Activated naive CD8-positive, alpha-beta T cell treated with anti-CD3 and anti-CD28 coated beads, Interleukin-2, amount 50 U/mL, for 16 hours (primary cell): ENCODE results near the gene LYRM2.

Experiments used
- DNase-seq: peaks from one replicate; pipeline ENCODE4 v3.0.0-alpha.2; 2020; ENCODE audit warnings: low read depth, low spot score

LYRM2 gene

GRCh38 chr6:89596056-89596455, 42.5 kb downstream of the LYRM2 start:
- DNase-seq, result no peak

GRCh38 chr6:89591745-89592144, 46.8 kb downstream of the LYRM2 start:
- DNase-seq, result no peak

GRCh38 chr6:89590133-89590532, 48.4 kb downstream of the LYRM2 start:
- no peak for DNase-seq

- no peak for DNase-seq
Measured at GRCh38 chr6:89589297-89590025, 49.1 kb downstream of the LYRM2 start.

GRCh38 chr6:89585154-89585553, 53.4 kb downstream of the LYRM2 start:
- DNase-seq, result no peak

GRCh38 chr6:89584539-89584938, 54.0 kb downstream of the LYRM2 start:
- no peak for DNase-seq

- DNase-seq, result no peak
Measured at GRCh38 chr6:89583559-89583958, 55.0 kb downstream of the LYRM2 start.

GRCh38 chr6:89582669-89583325, 55.8 kb downstream of the LYRM2 start:
- DNase-seq, result no peak

GRCh38 chr6:89581689-89582088, 56.9 kb downstream of the LYRM2 start:
- no peak for DNase-seq

- no peak for DNase-seq
Measured at GRCh38 chr6:89580997-89581666, 57.4 kb downstream of the LYRM2 start.

GRCh38 chr6:89575562-89575960, 63.0 kb downstream of the LYRM2 start:
- no peak for DNase-seq

- DNase-seq, result no peak
Measured at GRCh38 chr6:89574910-89575561, 63.5 kb downstream of the LYRM2 start.

GRCh38 chr6:89567630-89568390, 70.7 kb downstream of the LYRM2 start:
- no peak for DNase-seq

- no peak for DNase-seq
Measured at GRCh38 chr6:89566930-89567629, 71.5 kb downstream of the LYRM2 start.

GRCh38 chr6:89566008-89566800, 72.3 kb downstream of the LYRM2 start:
- DNase-seq, result no peak

GRCh38 chr6:89564752-89565427, 73.7 kb downstream of the LYRM2 start:
- DNase-seq, result no peak

- DNase-seq, result no peak
Measured at GRCh38 chr6:89563866-89564265, 74.7 kb downstream of the LYRM2 start.

GRCh38 chr6:89562093-89562973, 76.2 kb downstream of the LYRM2 start:
- no peak for DNase-seq

GRCh38 chr6:89559487-89559886, 79.1 kb downstream of the LYRM2 start:
- no peak for DNase-seq
